CD4-positive, alpha-beta memory T cell (primary cell): ENCODE results near the gene HAVCR1. TPM values are rescaled to one million over a fixed set of nuclear protein-coding genes. Genes with fewer than 3 reads are reported as not detected.

Experiments
- CTCF ChIA-PET: fragments of 350-600 bp; sonication (Branson Sonifier 250); formaldehyde crosslinking; loops from one replicate; lab custom pipeline; 2021; ENCODE audit warnings: inconsistent platforms; ENCODE audit not compliant: partially characterized antibody; lab: Charles Lee
- POLR2A ChIA-PET: fragments of 350-600 bp; sonication (Branson Sonifier 250); formaldehyde crosslinking; loops from one replicate; lab custom pipeline; 2021; ENCODE audit not compliant: partially characterized antibody; lab: Charles Lee
- DNase-seq, 5 donors: peaks; one replicate each; pipeline versions ENCODE4 v3.0.0 to v3.0.0-alpha.2; 2020 to 2022; ENCODE audit warnings: mixed read lengths in 1 of 5
- H3K27ac ChIP-seq: one replicate; pipeline ENCODE4 v1.7.0; 2013; ENCODE audit warnings: low read depth, low read length
- H3K27me3 ChIP-seq: 2 replicates; pipeline ENCODE4 v1.7.0; 2013; ENCODE audit warnings: mild to moderate bottlenecking, low read length, moderate library complexity; ENCODE audit not compliant: insufficient read depth
- H3K36me3 ChIP-seq: 2 replicates; pipeline ENCODE4 v1.7.0; 2013; ENCODE audit warnings: mild to moderate bottlenecking, low read length, moderate library complexity; ENCODE audit not compliant: insufficient read depth
- H3K4me1 ChIP-seq: 2 replicates; pipeline ENCODE4 v1.7.0; 2013; ENCODE audit warnings: mild to moderate bottlenecking, low read length, moderate library complexity; ENCODE audit not compliant: insufficient read depth
- H3K4me3 ChIP-seq, 2 donors: one replicate each; pipeline ENCODE4 v1.7.0; 2013; ENCODE audit warnings: low read length in 2 of 2, mild to moderate bottlenecking in 1 of 2
- H3K9me3 ChIP-seq, 2 donors: one replicate each; pipeline ENCODE4 v1.7.0; 2013; ENCODE audit warnings: low read length in 2 of 2, control low read depth in 1 of 2; ENCODE audit not compliant: control insufficient read depth in 1 of 2
- H3K27ac Mint-ChIP-seq, 7 donors: one replicate each; pipeline ENCODE4 v1.8.0; 2020 to 2021; ENCODE audit warnings: mixed read lengths in 7 of 7, mild to moderate bottlenecking in 6 of 7, inconsistent platforms in 3 of 7, moderate library complexity in 3 of 7
- H3K27me3 Mint-ChIP-seq, 2 donors: one replicate each; pipeline ENCODE4 v1.8.0; 2020 to 2021; ENCODE audit warnings: mixed read lengths in 2 of 2
- H3K36me3 Mint-ChIP-seq, 2 donors: one replicate each; pipeline ENCODE4 v1.8.0; 2020 to 2021; ENCODE audit warnings: mixed read lengths in 2 of 2, inconsistent platforms in 1 of 2, mild to moderate bottlenecking in 1 of 2
- H3K4me1 Mint-ChIP-seq, 4 donors: one replicate each; pipeline ENCODE4 v1.8.0; 2020 to 2021; ENCODE audit warnings: mixed read lengths in 4 of 4, mild to moderate bottlenecking in 1 of 4
- H3K4me3 Mint-ChIP-seq, 8 donors: one replicate each; pipeline ENCODE4 v1.8.0; 2020 to 2021; ENCODE audit warnings: mixed read lengths in 8 of 8, mild to moderate bottlenecking in 7 of 8, moderate library complexity in 6 of 8, inconsistent platforms in 3 of 8
- H3K9me3 Mint-ChIP-seq, 8 donors: one replicate each; pipeline ENCODE4 v1.8.0; 2020 to 2021; ENCODE audit warnings: mixed read lengths in 8 of 8, mild to moderate bottlenecking in 5 of 8, inconsistent platforms in 3 of 8, moderate library complexity in 1 of 8
- intact Hi-C: fragments of 100-400 bp; cut with micrococcal nuclease; formaldehyde crosslinking; loops from one replicate; pipeline ENCODE4 v1.15.1; 2023
- polyA plus RNA-seq, 2 donors: library from polyadenylated mRNA; unstranded; fragments of 300-500 nt; fragmentation: Illumina TruSeq; gene quantifications; one replicate each; pipeline ENCODE4 v1.2.3, GENCODE V29; 2021
- total RNA-seq, 2 experiments: library from RNA; stranded (reverse); gene quantifications; one replicate each; pipeline ENCODE4 v1.2.3, GENCODE V29; 2021

The HAVCR1 gene
- total and polyA plus RNA-seq, 4 experiments from 2014 or later = 0.91 to 10.1 (median 3.3) TPM

- Mint-ChIP-seq H3K4me1 (no peaks in the 10 kb centered on the region), H3K9me3 (peaks cover 4 to 22% (median 15%) of the 10 kb centered on the region in 8 donors), H3K36me3 (peaks cover 9 to 13% of the 10 kb centered on the region in 2 donors), H3K27me3 (no peaks in the 10 kb centered on the region), H3K4me3 (no peak overlapping the region), H3K27ac (no peak overlapping the region)
- no peaks in the 10 kb centered on the region for H3K27me3 ChIP-seq
- no peak for DNase-seq
- no peaks in the 10 kb centered on the region for H3K4me1 ChIP-seq
- CTCF ChIA-PET = no interaction called here
- no peaks in the 10 kb centered on the region for H3K36me3 ChIP-seq
- H3K9me3 ChIP-seq = no peaks in the 10 kb centered on the region
- POLR2A ChIA-PET = no interaction called here
- H3K4me3 ChIP-seq = no peak overlapping the region
- intact Hi-C loops = no loop called here
- H3K27ac ChIP-seq = no peak overlapping the region
Measured at GRCh38 chr5:157004893-157005551, 53.9 kb downstream of the HAVCR1 start.

GRCh38 chr5:156991714-156992113 lies 67.2 kb downstream of the HAVCR1 start:
- no peak overlapping the region for H3K27ac Mint-ChIP-seq
- ChIA-PET POLR2A (no interaction called here), CTCF (no interaction called here)
- intact Hi-C loops = no loop called here
- no peak overlapping the region for H3K4me3 Mint-ChIP-seq
- peaks cover 0 to 10% (median 3%) of the 10 kb centered on the region in 8 donors for H3K9me3 Mint-ChIP-seq
- Histone ChIP-seq H3K4me3 (no peak overlapping the region), H3K27ac (no peak overlapping the region), H3K27me3 (no peaks in the 10 kb centered on the region), H3K4me1 (no peaks in the 10 kb centered on the region), H3K9me3 (no peaks in the 10 kb centered on the region), H3K36me3 (no peaks in the 10 kb centered on the region)
- no peaks in the 10 kb centered on the region for H3K4me1 Mint-ChIP-seq
- H3K27me3 Mint-ChIP-seq = peaks cover 2% of the 10 kb centered on the region in 2 donors
- no peak for DNase-seq
- peaks cover 0 to 6% of the 10 kb centered on the region in 2 donors for H3K36me3 Mint-ChIP-seq

- no peaks in the 10 kb centered on the region for H3K4me1 Mint-ChIP-seq
- Histone ChIP-seq H3K27ac (no peak overlapping the region), H3K4me3 (no peak overlapping the region), H3K9me3 (no peaks in the 10 kb centered on the region), H3K36me3 (no peaks in the 10 kb centered on the region), H3K27me3 (no peaks in the 10 kb centered on the region), H3K4me1 (no peaks in the 10 kb centered on the region)
- no peak overlapping the region for H3K4me3 Mint-ChIP-seq
- POLR2A ChIA-PET = no interaction called here
- CTCF ChIA-PET = no interaction called here
- intact Hi-C loops = no loop called here
- no peak overlapping the region for H3K27ac Mint-ChIP-seq
- DNase-seq = no peak
- H3K9me3 Mint-ChIP-seq = peaks cover 0 to 5% (median under 1%) of the 10 kb centered on the region in 8 donors
- H3K27me3 Mint-ChIP-seq = peaks cover 0 to 2% of the 10 kb centered on the region in 2 donors
- H3K36me3 Mint-ChIP-seq = peaks cover 5 to 6% of the 10 kb centered on the region in 2 donors
Measured at GRCh38 chr5:156984064-156984463, 74.9 kb downstream of the HAVCR1 start.

- Mint-ChIP-seq H3K27me3 (peaks cover 0 to 3% of the 10 kb centered on the region in 2 donors), H3K27ac (no peak overlapping the region), H3K4me1 (no peaks in the 10 kb centered on the region), H3K36me3 (peaks cover 4 to 11% of the 10 kb centered on the region in 2 donors), H3K4me3 (no peak overlapping the region), H3K9me3 (peaks cover 0 to 4% (median 0%) of the 10 kb centered on the region in 8 donors)
- no peak for DNase-seq
- Histone ChIP-seq H3K4me1 (no peaks in the 10 kb centered on the region), H3K4me3 (no peak overlapping the region), H3K27me3 (no peaks in the 10 kb centered on the region), H3K36me3 (no peaks in the 10 kb centered on the region), H3K9me3 (no peaks in the 10 kb centered on the region), H3K27ac (no peak overlapping the region)
- ChIA-PET POLR2A (no interaction called here), CTCF (no interaction called here)
- intact Hi-C loops = no loop called here
Measured at GRCh38 chr5:156981481-156981880, 77.4 kb downstream of the HAVCR1 start.

Other genes with a start within 250 kb of the HAVCR1 start
- gene PPP1R2B, start 208.8 kb downstream of the HAVCR1 start, total RNA-seq = under 1 TPM; 0.17 to 0.30 TPM
- under 1 TPM; 0.12 to 0.18 TPM for gene PPP1R2B, start 208.8 kb downstream of the HAVCR1 start, polyA plus RNA-seq
- 1 to 10 TPM; 7.6 to 9.5 TPM for gene TIMD4, start 95.9 kb downstream of the HAVCR1 start, total RNA-seq
- gene TIMD4, start 95.9 kb downstream of the HAVCR1 start, polyA plus RNA-seq = under 1 TPM; 0.54 to 0.64 TPM
- 1 to 10 TPM; 2.7 to 4.5 TPM for gene HAVCR2, start 49.9 kb upstream of the HAVCR1 start, total RNA-seq
- 1 to 10 TPM; 4.9 to 8.4 TPM for gene HAVCR2, start 49.9 kb upstream of the HAVCR1 start, polyA plus RNA-seq
- 10 to 100 TPM; 18.9 to 20.3 TPM for gene MED7, start 83.7 kb upstream of the HAVCR1 start, total RNA-seq
- gene MED7, start 83.7 kb upstream of the HAVCR1 start, polyA plus RNA-seq = 10 to 100 TPM; 13.6 to 16.6 TPM
- not detected for gene GARIN3, start 107.1 kb upstream of the HAVCR1 start, total RNA-seq
- not detected for gene GARIN3, start 107.1 kb upstream of the HAVCR1 start, polyA plus RNA-seq
- 100 to 1,000 TPM; 398 to 421 TPM for gene ITK, start 121.7 kb upstream of the HAVCR1 start, total RNA-seq
- 100 to 1,000 TPM; 141 to 178 TPM for gene ITK, start 121.7 kb upstream of the HAVCR1 start, polyA plus RNA-seq
- gene CYFIP2, start 207.0 kb upstream of the HAVCR1 start, total RNA-seq = 100 to 1,000 TPM; 317 to 325 TPM
- 100 to 1,000 TPM; 432 to 516 TPM for gene CYFIP2, start 207.0 kb upstream of the HAVCR1 start, polyA plus RNA-seq